HK-2 (cell line): ENCODE data around the gene CARMIL1.

ENCODE experiments used
- DNase-seq: peaks from one replicate; pipeline ENCODE4 v3.0.0-alpha.2; 2018; ENCODE audit not compliant: unreplicated experiment

The CARMIL1 gene

GRCh38 chr6:25278914-25279747 lies at the start of gene CARMIL1:
TSS of gene CARMIL1 (plus strand) at chr6:25279374. CDS start at chr6:25279796, 422 bp downstream.
- DNase-seq = peak; percentile 90

DNA sequence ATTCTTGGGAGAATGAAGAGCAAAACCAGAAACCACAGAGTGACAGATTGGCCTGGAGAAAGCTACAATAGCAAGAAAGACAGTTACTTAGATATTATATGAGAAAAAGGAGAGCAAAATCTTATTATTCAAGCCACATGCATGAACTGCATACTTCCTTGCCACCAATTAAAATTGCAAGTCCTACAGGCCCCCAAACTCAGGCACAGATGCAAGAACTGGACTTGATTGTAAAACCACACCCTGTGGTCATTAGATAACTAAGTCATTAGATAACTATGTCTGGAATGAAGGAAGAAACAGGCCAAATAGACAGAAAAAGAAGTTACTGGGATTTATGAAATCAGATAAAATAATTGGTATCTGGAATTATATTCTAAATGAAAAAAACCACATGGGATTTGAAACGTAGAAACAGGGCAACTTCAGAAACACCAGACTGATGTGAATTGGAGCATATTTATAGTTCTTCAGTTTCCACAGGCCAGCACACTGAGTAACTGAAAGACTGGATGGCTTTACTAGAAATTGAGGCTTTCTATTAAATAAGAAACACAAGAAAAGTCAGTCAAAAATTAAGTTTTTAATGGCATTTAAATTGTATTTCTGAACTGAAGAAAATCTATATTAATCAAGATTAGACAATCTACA lies 49.4 kb upstream of the CARMIL1 start:
- DNase-seq = no peak

- no peak for DNase-seq
These were observed 46.7 kb upstream of the CARMIL1 start for GRCh38 chr6:25232479-25232878.

DNA sequence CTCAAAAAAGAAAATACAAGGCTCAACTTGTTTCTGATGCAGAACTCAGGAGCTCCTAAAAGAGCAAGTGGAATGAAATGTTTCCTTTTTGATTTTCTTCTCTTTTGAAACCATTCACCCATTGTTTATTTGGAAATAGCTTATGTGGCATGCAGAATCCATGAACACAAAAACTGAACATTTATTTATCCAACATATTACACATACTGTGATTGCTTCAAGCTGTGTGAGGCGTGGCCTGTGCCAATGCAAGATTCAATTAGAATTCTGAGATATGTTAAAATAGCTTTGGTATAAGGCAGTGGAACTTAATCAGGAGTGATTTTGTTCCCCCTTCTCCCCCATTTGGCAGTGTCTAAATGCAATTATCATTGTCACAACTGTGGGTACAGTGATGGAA lies 45.9 kb upstream of the CARMIL1 start:
- DNase-seq = no peak

- DNase-seq = no peak
These were observed 41.6 kb upstream of the CARMIL1 start for GRCh38 chr6:25237579-25237978.

DNA sequence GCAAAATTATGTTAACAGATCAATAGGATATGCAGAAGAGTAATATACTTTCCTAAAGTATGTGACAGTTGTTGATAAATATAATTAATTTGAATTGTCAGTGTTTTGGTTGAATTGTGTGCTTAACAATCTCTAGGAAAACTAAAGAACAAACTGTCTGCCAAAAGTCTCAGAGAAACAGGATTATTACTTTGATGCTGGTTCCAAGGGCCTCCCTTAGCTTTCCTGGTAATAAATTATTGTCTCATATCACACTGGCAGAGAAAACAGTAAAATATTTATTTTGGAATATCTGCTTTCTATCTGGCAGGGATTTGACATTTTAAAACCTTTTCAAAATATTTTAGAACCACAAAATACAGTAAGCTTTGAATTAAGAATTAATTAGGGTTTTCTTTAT lies 40.1 kb upstream of the CARMIL1 start:
- no peak for DNase-seq

DNA sequence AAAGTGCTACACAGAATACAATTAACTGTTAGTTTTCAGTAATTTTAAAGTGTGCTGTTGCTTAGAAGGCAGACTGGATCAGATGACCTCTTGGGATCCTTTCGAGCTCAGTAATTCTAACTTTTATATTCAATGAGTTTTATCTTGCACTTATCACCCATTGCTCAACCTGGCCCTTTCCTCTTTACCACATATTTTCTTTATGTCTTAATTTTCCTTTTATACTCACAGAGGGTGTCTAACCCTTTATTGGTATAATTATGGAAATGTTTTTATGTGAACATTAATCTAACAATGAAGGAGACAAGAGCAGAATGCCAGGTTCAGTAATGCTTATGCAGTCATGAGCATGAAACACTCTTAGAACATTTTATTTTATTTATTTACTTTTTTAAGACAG lies 39.7 kb upstream of the CARMIL1 start:
- DNase-seq = no peak

DNA sequence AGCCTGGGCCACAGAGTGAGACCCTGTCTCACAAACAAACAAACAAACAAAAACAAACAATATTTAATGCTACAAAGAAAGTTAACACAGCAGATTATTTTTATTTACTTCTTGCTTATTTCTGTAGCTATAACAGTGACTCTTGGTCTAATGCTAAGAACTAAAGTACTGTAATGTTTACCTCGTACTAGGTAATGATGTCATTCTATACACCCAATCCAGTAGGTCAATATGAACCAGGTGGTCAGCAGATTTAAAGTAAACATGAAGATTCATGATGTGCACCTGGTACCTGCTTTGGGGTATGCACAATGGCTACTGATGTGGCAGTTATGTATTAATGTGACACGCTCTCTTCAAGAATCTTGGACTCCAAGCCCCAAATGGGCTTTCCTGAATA lies 36.6 kb upstream of the CARMIL1 start:
- DNase-seq = no peak

DNA sequence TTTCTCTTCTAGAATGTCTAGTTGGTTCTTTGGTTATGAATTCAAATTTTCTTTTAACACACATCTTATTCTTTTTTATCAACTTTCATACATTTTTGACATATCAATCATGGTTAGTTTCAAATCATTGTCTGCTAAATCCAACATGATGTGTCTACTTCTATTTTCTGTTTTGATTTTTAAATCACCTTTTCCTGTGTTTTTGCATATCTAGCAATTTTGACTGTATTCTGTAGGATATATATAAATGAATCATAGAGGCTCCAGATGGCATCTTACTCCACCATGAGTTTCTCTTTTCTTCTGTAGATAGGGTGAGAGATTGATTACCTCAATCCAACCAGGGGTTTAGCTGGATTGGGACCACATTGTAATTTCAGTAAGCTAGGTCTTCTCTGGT lies 34.3 kb upstream of the CARMIL1 start:
- no peak for DNase-seq

- no peak for DNase-seq
These were observed 31.1 kb upstream of the CARMIL1 start for GRCh38 chr6:25248123-25248522.

DNA sequence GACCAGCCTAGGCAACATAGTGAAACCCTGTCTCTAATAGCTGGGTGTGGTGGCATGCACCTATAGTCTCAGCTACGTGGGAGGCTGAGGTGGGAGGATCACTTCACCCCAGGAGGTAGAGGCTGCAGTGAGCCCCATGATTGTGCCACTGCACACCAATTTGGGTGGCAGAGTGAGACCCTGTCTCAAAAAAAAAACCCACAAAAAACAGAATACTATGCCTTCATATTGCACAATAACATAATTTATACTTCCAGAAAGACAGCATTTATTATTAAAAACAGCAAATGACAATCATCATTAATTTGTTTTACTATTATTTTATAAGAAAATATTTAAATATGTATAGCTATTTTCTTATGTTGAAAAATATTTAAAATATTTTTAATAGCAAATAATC lies 30.0 kb upstream of the CARMIL1 start:
- DNase-seq = no peak

GRCh38 chr6:25250878-25251277 lies 28.3 kb upstream of the CARMIL1 start:
- peak; percentile 5 for DNase-seq

DNA sequence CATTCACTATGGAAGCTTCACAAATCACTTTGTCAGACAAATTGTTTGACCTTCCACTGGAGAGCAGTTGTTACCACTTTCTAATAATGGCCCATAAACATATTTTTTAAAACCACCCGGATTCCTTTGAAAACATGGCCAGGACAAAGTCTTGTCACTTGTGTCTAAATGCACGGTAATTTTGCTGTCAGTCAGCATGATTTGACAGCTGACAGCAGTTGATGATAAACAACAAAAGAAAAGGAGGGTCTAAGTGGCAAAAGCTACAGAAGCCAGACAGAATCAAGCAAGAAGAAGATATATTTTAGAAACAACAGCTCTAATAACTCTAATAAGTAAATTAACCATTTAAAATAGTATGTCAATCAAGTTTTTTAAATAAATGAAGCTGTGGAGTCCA lies 27.7 kb upstream of the CARMIL1 start:
- no peak for DNase-seq

- DNase-seq = no peak
These were observed 25.8 kb upstream of the CARMIL1 start for GRCh38 chr6:25253351-25253750.

GRCh38 chr6:25254671-25255070 lies 24.5 kb upstream of the CARMIL1 start:
- no peak for DNase-seq

- DNase-seq = no peak
These were observed 21.4 kb upstream of the CARMIL1 start for GRCh38 chr6:25257686-25258348.

- DNase-seq = no peak
These were observed 19.4 kb upstream of the CARMIL1 start for GRCh38 chr6:25259756-25260155.

GRCh38 chr6:25263657-25264056 lies 15.5 kb upstream of the CARMIL1 start:
- DNase-seq = no peak

GRCh38 chr6:25266456-25267100 lies 12.6 kb upstream of the CARMIL1 start:
- DNase-seq = no peak

DNA sequence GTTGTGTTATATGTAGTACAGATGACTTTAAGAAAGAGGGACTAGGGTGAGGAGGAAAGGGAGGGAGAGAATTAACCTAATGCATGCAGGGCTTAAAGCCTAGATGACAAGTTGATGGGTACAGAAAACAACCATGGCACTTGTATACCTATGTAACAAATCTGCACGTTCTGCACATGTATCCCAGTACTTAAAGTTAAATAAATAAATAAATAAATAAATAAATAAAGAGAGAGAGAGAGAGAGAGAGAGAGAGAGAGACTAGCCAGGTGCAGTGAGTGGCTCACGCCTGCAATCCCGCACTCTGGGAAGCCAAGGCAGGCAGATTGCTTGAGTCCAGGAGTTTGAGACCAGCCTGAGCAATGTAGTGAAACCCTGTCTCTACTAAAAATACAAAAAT lies 11.5 kb upstream of the CARMIL1 start:
- no peak for DNase-seq

GRCh38 chr6:25270559-25270958 lies 8.6 kb upstream of the CARMIL1 start:
- DNase-seq = no peak

DNA sequence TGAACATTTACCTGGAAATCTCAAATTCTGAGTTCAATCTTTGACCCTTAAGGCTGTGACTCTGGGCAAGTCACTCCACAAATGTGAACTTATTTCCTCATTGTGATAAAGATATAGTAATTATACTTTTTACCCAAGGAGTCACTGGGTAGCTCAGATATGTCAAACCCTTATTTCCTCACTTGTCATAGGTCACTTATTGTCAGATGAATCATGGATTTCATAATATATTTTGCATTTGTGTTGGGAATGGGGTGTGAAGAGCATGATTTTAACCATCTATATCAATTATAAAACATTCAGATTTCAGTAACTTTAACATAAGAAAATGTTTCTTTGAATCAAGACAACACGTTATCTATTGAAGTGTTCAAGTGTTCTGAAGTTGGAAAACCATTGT lies 3.7 kb upstream of the CARMIL1 start:
- DNase-seq = no peak
